Mucosa of gallbladder (tissue), 1 donor: ENCODE measurements around the gene SFT2D1. TPM values are rescaled to one million over a fixed set of nuclear protein-coding genes. Genes with fewer than 3 reads are reported as not detected.
A peak's percentile ranks its signal among the peaks of the same experiment; 100 is the strongest.

Experiments used
- DNase-seq: peaks from one replicate; pipeline ENCODE4 v3.0.0-alpha.2; 2020; ENCODE audit warnings: low spot score
- total RNA-seq: library from RNA; stranded (reverse); gene quantifications from one replicate; pipeline ENCODE4 v1.2.1, GENCODE V29; 2021
- donor health status: DM: no; HTN: no; CAD: no.

The SFT2D1 gene
- total RNA-seq, 1 donor from 2014 or later: 43.9 TPM

DNA sequence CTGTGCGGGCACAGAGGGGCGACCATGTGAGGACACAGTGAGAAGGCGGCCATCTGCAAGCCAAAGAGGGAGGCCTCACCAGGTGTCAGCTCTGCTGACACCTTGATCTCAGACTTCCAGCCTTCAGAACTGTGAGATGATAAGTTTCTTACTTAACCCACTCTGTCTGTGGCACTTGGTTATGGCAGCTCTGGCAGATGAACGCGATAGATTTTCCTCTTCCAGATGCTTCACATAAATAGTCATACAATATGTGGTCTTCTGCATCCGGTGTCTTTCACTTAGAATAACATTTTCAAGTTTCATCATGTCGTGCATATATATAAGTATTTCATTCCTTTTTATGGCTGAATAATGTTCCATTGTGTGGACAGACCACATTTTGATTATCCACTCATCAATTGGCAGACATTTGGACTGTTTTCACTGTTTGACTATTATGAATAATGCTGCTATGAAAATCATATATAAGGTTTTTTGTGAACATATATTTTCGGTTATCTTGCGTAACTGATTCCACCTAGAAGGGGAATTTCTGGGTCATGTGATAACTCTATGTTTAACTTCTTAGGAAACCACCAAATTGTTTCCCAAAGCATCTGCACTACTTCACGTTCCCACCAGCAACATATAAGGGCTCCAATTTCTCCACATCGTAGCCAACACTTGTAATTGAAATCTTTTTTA lies 64.3 kb downstream of the SFT2D1 start:
- DNase-seq: no peak

DNA sequence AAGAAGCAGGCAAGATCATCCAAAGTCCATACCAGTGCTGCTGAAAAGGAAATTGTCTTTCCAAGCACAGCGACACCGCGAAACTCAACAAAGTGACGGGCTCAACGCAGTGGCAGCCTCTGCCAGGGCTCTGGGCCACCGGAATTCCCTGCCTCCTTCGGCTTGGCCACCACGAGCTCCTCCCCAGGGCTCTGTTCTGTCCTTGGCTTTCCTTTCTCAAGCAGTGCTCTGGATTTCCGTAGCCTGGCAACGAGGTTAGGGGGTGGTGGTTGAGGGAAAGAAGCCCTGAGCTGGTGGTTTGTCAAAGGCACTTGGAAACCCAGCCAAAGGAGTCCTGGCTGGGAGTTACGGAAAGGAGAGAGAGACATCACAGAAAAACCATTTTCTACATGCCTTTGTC lies 65.3 kb downstream of the SFT2D1 start:
- no peak for DNase-seq

- DNase-seq: peak; percentile 67
Measured at GRCh38 chr6:166275714-166276166, 66.6 kb downstream of the SFT2D1 start.

GRCh38 chr6:166274739-166275370 lies 67.5 kb downstream of the SFT2D1 start:
- no peak for DNase-seq

GRCh38 chr6:166274163-166274562 lies 68.2 kb downstream of the SFT2D1 start:
- no peak for DNase-seq

- DNase-seq: no peak
Measured at GRCh38 chr6:166271376-166271765, 71.0 kb downstream of the SFT2D1 start.

DNA sequence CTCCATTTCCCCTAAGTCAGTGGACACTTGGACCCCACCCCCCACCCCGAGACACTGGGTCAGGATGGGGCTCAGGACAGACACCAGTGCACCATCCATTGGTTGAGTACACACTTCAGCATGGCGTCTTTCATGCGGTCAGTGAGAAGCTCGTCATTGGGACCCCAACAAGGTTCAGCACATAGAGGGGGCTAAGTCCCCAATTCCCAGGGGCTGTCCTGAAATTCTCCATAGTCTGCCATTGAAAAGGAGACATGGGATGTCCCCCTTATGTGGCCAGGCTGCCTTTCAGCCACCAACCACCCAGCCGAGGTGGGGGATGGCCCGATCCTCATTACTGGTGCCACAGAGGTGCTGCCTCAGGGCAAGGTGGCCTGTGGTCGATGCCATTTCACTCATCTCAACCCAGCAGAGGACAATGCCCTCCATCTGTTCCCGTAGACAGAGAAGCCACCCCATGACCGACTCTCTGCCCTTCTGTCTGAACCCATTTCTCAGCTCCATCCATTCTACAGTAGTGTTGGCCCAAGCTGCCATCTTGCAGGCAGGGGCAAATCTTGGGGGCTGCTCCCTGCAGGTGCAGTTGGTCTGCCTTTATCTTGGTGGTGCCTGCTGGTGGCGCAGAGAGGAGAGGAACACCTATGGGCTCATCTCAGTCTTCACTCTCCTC lies 71.5 kb downstream of the SFT2D1 start:
- DNase-seq: no peak

Other genes starting within 250 kb of the SFT2D1 start
- gene TBXT, start 174.7 kb downstream of the SFT2D1 start, total RNA-seq: not detected
- not detected for gene PRR18, start 34.2 kb downstream of the SFT2D1 start, total RNA-seq
- 45.9 TPM for gene MPC1, start 40.4 kb upstream of the SFT2D1 start, total RNA-seq
- 1.1 TPM for gene RAMACL, start 244.1 kb upstream of the SFT2D1 start, total RNA-seq